Stomach smooth muscle (tissue), 2 donors: ENCODE measurements around the gene ADM2.
A peak's percentile ranks its signal among the peaks of the same experiment; 100 is the strongest.

Experiments used
- H3K27ac ChIP-seq: one replicate; pipeline ENCODE4 v1.7.0; 2013; ENCODE audit warnings: mild to moderate bottlenecking, low read length, inconsistent platforms
- H3K27me3 ChIP-seq, 2 donors: one replicate each; pipeline ENCODE4 v1.7.0; 2013; ENCODE audit warnings: low read length in 2 of 2; ENCODE audit not compliant: insufficient read depth in 2 of 2, control insufficient read depth in 1 of 2
- H3K36me3 ChIP-seq, 2 donors: one replicate each; pipeline ENCODE4 v1.7.0; 2013; ENCODE audit warnings: low read length in 2 of 2; ENCODE audit not compliant: control insufficient read depth in 2 of 2, insufficient read depth in 2 of 2
- H3K4me1 ChIP-seq: one replicate; pipeline ENCODE4 v1.7.0; 2013; ENCODE audit warnings: low read length; ENCODE audit not compliant: control insufficient read depth, insufficient read depth
- H3K4me3 ChIP-seq, 2 donors: one replicate each; pipeline ENCODE4 v1.7.0; 2013; ENCODE audit warnings: low read length in 2 of 2
- H3K9ac ChIP-seq, 2 donors: one replicate each; pipeline ENCODE4 v1.7.0; 2013; ENCODE audit warnings: low read length in 2 of 2, mild to moderate bottlenecking in 1 of 2
- H3K9me3 ChIP-seq, 2 donors: one replicate each; pipeline ENCODE4 v1.7.0; 2013; ENCODE audit warnings: low read length in 2 of 2; ENCODE audit not compliant: control insufficient read depth in 2 of 2
- donor health status: healthy.
- donor health status: Pancreatic carcinoma.

ADM2 gene

DNA sequence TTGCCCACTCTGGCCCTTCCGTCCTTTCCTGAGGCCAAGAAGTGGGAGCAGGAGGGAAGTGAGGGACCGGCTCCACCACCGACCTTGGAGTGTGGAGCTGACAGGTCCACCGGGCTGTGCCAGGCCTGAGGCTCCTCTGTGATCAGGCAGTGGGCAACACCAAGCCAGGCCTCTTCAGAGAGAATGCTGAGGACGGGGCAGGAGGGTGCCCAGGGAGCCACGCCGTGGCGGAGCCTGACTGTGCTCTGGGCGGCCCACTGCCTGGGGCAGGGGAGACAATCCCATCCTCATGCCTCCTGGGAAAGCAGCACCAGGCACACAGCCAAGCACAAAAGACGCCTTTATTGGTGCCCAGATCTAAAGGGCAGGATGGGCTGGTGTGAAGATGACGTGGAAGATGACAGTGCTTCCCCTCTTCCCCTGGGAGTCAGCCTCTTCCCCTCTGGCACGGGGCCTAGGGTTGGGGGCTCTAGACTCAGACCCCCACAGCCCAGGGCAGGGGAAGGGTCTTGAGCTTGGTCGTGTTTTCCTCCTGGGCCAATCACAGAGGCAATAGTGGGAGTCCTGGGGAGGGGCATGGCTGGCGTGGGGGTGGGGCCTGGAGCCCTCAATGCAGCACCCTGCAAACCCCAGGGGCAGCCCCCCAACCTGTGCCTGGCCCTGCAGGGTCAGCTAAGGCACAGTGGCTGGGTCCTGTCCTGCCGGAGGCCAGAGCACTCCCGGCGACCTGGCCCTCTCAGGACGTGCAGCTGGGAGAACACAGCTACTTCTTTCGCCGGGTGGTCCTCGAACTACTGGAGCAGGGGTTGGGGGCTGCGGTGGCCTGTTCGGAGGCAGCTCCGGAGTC lies 21.5 kb downstream of the ADM2 start:
- peaks cover 18% of the 10 kb centered on the region for H3K4me1 ChIP-seq
- no peak overlapping the region for H3K4me3 ChIP-seq
- H3K36me3 ChIP-seq = peaks cover 14 to 22% of the 10 kb centered on the region in 2 donors
- H3K27me3 ChIP-seq = no peaks in the 10 kb centered on the region
- no peak overlapping the region for H3K9ac ChIP-seq
- no peak overlapping the region for H3K27ac ChIP-seq
- H3K9me3 ChIP-seq = no peaks in the 10 kb centered on the region

DNA sequence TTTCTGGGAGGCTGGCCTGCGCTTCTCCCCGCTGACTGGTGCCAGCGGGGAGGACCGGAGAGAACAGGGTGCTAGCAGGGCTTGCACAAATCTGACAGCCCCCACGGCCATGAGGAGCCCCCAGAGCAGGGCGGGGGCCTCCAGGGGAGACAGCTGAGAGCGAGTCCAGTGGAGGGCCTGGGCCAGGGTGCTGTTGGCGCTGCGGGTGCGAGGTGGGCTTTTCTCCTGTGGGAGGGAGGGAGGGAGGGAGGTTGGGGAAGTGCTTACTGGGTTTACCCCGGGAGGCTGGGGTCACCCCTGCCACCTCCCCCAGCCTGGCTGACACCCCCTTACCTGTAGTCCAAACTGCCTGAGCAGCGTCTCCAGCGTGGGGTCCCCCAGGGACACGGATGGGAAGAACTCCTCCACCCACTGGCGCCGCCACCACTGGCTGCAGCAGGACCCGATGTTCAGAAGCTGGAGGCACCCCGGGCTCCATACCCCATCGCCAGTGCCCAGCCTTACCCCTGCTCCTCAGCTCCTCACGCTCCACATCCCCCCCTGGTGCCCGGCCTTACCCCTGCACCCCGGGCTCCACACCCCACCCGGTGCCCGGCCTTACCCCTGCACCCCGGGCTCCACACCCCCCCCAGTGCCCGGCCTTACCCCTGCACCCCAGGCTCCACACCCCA lies 22.3 kb downstream of the ADM2 start:
- no peaks in the 10 kb centered on the region for H3K9me3 ChIP-seq
- no peak overlapping the region for H3K4me3 ChIP-seq
- no peaks in the 10 kb centered on the region for H3K27me3 ChIP-seq
- H3K27ac ChIP-seq = no peak overlapping the region
- peaks cover 14 to 22% of the 10 kb centered on the region in 2 donors for H3K36me3 ChIP-seq
- H3K4me1 ChIP-seq = peaks cover 18% of the 10 kb centered on the region
- no peak overlapping the region for H3K9ac ChIP-seq

DNA sequence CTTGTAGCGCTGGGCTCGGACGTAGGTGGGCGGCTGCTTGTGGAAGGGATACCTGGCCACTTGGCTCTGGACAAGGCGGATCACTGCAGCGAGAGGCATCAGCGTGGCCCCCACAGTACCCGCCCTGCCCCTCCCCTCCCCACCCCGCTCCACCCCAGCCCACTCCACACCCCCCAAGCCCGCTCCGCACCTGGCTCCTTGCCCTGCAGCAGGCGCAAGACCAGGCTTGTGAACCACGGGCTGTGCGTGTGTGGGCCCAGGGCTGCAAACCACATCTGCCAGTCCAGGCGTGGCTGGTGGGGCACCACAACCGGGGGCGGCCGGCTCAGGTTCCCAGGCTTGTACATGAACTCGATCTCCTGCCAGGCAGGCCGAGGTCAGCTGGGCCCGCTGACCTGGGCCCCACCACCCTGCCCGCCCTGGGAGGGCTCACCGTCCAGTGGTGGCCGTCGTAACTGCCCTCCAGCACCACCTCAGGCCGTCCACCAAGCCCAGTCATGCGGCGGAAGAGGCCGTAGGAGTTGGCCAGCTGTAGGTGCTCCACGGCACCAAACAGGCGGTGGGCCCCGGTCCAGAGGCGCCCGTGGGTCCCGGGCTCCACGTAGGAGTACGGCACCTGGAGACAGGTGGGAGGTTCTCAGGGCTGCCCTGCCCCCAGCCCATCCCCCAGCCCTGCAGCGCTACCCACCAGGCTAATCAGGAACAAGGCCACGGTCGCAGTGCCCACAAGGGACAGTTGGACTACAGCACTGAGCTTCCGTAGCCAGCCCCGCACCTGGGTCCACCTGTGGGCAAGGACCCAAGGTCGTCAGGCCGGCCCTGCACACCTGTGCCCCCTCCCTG lies 23.2 kb downstream of the ADM2 start:
- no peaks in the 10 kb centered on the region for H3K9me3 ChIP-seq
- H3K4me1 ChIP-seq = peaks cover 26% of the 10 kb centered on the region
- no peak overlapping the region for H3K27ac ChIP-seq
- peaks cover 14 to 22% of the 10 kb centered on the region in 2 donors for H3K36me3 ChIP-seq
- no peaks in the 10 kb centered on the region for H3K27me3 ChIP-seq
- H3K4me3 ChIP-seq = no peak overlapping the region
- H3K9ac ChIP-seq = no peak overlapping the region

DNA sequence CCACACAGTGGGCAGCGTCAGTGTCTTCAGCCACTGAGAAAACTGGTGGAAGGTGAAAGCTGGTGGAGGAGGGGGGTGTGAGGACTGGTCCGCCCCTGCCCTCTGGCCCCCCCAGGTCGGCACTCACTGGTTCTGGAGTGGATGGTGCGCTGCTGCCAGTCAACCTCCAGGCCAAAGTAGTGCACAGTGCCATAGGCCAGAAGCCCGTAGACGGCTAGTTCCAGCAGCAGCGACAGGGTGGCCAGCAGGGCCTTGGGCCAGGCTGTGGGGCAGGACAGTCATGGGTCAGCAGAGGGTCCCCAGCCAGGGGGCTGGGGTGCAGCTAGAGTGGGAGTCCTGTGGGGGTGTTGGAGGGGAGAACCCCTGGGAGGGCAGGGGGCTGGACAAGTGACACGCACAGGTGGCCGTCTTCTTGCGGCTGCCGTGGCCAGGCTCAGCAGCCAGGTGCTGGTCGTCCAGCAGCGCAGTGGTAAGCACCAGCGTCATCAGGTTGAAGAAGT lies 24.0 kb downstream of the ADM2 start:
- H3K9ac ChIP-seq = no peak overlapping the region

DNA sequence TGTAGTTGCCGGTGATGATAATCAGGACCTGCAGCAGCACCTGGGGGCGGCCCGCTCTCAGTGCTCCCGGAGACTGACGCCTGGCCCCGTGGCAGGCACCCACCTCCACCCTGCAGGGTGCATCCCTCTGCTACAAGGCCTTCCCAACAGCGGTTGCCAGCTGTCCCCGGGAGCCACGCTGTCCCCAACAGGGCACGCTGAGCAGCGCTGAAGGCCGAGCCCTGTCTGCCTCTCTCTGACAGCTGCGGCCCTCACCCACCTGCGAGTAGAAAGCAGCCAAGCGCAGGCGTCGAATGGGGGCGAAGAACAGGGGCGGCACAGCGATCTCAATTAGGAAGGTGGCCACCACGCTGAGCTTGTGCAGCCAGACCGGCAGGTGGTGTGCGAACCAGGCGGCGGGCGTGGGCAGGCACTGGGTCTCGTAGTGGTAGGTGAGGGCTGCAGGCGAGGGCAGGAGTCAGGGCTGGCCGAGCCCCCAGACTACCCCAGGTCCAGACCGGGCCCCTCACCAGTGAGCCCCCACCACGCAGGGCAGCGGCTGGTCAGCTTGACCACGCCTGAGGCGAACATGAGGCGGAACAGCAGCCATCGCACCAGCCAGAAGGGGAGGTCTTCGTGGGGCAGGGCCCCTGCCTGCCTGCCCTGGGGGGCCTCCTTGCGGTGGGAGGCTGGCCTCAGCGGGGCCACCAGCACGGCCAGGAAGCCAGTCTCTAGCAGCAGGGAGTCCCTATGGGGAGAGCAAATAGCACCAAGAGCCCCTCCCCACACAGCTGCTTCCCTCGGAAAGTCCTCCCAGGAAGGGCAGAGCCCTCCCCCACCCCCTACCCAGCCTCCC lies 24.6 kb downstream of the ADM2 start:
- H3K9ac ChIP-seq = peak overlapping the region in 1 of 2 donors; percentile 89
- H3K27me3 ChIP-seq = no peaks in the 10 kb centered on the region

More for the DNA sequence above, 24.0 kb downstream of the ADM2 start:
- no peaks in the 10 kb centered on the region for H3K9me3 ChIP-seq
- H3K36me3 ChIP-seq = peaks cover 14 to 22% of the 10 kb centered on the region in 2 donors
- no peaks in the 10 kb centered on the region for H3K27me3 ChIP-seq
- peaks cover 26% of the 10 kb centered on the region for H3K4me1 ChIP-seq
- no peak overlapping the region for H3K27ac ChIP-seq
- no peak overlapping the region for H3K4me3 ChIP-seq

DNA sequence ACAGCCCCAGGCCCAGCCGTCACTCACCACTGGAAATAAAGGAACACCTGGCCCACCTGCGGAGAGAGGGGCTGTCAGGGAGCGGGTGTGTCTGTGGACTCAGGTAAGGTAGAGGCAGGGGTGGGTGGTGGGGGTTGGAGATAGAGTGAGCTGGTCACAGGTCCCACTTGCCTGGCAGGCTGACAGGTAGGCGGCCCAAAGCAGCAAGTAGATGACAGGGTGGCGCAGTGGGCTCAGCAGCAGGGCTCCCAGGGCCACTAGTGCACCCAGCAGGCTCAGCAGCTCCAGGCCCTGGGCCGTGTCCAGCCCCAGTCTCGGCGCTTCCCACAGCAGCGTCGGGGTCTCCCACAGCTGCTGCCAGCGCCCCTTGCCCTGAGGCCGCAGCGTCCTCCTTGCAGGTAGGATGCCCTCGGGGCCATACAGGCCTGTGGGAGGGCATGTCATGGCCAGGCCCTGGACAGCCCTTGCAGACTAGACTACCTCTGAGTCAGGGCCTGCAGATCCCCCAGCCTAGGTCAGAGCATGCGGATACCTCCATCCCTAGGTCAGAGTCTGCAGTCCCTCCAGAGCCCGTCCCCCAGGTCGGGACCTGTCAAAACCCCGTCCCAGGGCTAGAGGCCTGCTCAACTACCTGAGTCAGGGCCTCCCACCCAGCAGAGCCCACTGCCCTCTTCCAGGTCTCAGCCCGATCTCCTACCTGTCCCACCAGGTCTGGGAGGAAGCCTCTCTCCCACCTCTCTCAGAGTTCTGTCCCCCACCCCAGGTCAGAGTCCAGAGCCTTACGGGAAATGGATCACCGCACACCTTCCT lies 25.5 kb downstream of the ADM2 start:
- Histone ChIP-seq H3K9ac (peak overlapping the region; percentile 89 to 94), H3K36me3 (peaks cover 14 to 22% of the 10 kb centered on the region in 2 donors), H3K4me3 (peak overlapping the region; percentile 86 to 98), H3K9me3 (no peaks in the 10 kb centered on the region), H3K27ac (peak overlapping the region; percentile 83), H3K4me1 (peaks cover 26% of the 10 kb centered on the region), H3K27me3 (no peaks in the 10 kb centered on the region)

More for the DNA sequence above, 24.6 kb downstream of the ADM2 start:
- peaks cover 14 to 22% of the 10 kb centered on the region in 2 donors for H3K36me3 ChIP-seq
- H3K4me3 ChIP-seq = peak overlapping the region; percentile 86 to 98
- H3K27ac ChIP-seq = no peak overlapping the region
- H3K4me1 ChIP-seq = peaks cover 26% of the 10 kb centered on the region
- no peaks in the 10 kb centered on the region for H3K9me3 ChIP-seq

DNA sequence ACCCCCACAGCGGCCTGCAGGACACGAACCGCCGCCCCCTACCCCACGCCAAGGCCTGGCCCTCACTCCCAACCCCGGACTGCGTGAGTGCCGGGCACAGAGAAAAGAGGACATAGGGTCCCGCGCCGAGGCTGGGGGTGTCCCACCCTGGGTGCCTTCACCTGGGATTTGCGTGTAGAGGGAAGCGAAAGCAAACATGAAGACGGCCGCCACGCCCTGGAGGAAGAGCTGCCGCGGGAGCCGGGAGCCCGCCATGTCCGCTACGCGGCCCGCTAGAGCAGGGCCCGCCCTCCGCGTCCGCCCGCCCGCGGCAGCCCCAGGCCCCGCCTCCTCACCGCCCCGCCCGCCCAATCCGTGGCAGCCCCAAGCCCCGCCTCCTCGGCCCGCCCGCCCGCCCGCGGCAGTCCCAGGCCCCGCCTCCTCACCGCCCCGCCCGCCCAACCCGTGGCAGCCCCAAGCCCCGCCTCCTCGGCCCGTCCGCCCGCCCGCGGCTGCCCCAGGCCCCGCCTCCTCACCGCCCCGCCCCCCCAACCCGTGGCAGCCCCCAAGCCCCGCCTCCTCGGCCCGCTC lies 26.2 kb downstream of the ADM2 start, which contains the start of gene LMF2:
LMF2 (minus strand) TSS at position 282 of the 570 bp plus-strand sequence; CDS start at position 255, 27 bp downstream.
- Histone ChIP-seq H3K4me1 (peaks cover 26% of the 10 kb centered on the region), H3K36me3 (peaks cover 18% of the 10 kb centered on the region in 2 donors), H3K27me3 (no peaks in the 10 kb centered on the region), H3K27ac (peak within 1 kb of the TSS; percentile 85), H3K9ac (peak within 1 kb of the TSS; percentile 89 to 94), H3K4me3 (peak within 1 kb of the TSS; percentile 93 to 98), H3K9me3 (no peaks in the 10 kb centered on the region)

DNA sequence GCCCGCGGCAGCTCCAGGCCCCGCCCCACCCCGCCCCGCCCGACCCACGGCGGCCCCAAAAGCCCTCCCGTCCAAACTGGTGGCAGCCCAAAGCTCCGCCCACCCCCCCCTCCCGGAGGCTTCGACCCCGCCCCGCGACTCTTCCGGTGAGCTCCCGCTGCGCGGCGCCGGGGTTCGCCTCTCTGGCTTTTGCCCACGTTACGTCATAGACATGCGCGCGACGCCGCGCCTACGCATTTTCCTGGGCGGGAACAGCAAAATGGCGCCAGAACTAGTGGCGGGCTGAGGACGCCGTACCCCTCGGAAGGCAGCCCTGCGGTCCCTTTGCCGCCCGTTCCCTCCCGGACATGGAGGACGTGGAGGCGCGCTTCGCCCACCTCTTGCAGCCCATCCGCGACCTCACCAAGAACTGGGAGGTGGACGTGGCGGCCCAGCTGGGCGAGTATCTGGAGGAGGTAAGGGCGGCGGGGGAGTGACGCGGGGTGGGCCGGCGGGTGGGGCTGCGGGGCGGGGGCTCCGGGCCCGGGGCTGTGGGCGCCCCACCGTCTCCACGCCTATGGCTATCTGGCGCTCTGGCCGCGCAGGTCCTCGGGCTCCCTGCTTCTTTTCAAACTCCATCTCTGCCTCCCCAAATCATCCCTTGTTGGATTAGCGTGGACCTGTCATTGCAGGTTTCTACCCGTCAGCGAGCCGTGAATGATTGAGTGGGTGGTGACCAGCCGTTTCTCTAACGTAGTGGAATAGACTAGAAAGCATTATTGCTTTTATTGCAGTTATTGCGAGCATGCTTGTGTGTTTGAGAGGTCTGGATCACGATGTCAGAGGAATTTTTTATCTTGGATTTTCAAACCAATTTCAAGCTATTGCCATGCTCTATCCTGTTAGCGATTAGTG lies 26.9 kb downstream of the ADM2 start, which contains the start of gene NCAPH2:
NCAPH2 (plus strand) TSS at position 234 of the 894 bp plus-strand sequence; CDS start at position 348, 114 bp downstream.
- peak within 1 kb of the TSS; percentile 85 for H3K27ac ChIP-seq
- H3K4me1 ChIP-seq = peaks cover 26% of the 10 kb centered on the region
- H3K9ac ChIP-seq = peak within 1 kb of the TSS; percentile 89 to 94
- H3K9me3 ChIP-seq = no peaks in the 10 kb centered on the region
- H3K36me3 ChIP-seq = peaks cover 11 to 16% of the 10 kb centered on the region in 2 donors
- H3K27me3 ChIP-seq = no peaks in the 10 kb centered on the region
- peak within 1 kb of the TSS; percentile 93 to 98 for H3K4me3 ChIP-seq
